ENCODE data around the gene RAI14.

The RAI14 gene

GRCh38 chr5:34866989-34867471 is 210.9 kb downstream of the RAI14 start:
- DNase-seq: no peak

- no peak for DNase-seq
Measured at GRCh38 chr5:34867660-34868059, 211.5 kb downstream of the RAI14 start.

- no peak for DNase-seq
Measured at GRCh38 chr5:34868791-34869190, 212.7 kb downstream of the RAI14 start.

- no peak for DNase-seq
Measured at GRCh38 chr5:34869256-34869655, 213.1 kb downstream of the RAI14 start.

GRCh38 chr5:34870382-34870781 is 214.3 kb downstream of the RAI14 start:
- no peak for DNase-seq

- no peak for DNase-seq
Measured at GRCh38 chr5:34876275-34876674, 220.1 kb downstream of the RAI14 start.

GRCh38 chr5:34881246-34881645 is 225.1 kb downstream of the RAI14 start:
- DNase-seq: no peak

Measured in stimulated activated naive CD4-positive, alpha-beta T cell (primary cell).